HL-60/S4 treated with phorbol 12-myristate 13-acetate at 8.2 ng/mL for 4 days and 3 days (cell line): ENCODE results near the gene KPNA1.

ENCODE experiments used
- in situ Hi-C: fragments of 300-500 bp; cut with MboI; formaldehyde crosslinking; loops from 2 replicates; pipeline ENCODE4 v1.15.0; 2022; ENCODE audit warnings: low sequenced_read_pairs

The KPNA1 gene

DNA sequence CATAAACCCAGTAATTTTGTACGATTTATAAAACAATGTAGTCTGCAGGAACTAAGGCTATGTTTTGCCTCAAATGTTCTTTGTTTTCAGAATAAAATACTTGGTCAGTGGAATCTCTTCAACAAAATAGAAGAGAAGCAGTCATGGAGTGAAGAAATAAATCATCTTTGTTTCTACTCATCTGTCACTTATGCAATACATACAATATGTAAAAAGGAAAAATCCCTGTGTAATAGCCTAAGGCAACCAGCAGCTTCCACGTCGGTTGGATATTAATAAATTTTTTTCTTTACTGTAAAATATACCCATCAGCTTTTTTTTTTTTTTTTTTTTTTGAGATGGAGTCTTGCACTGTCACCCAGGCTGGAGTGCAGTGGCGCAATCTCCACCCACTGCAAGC lies 93.6 kb downstream of the KPNA1 start:
- in situ Hi-C loops = no loop called here

DNA sequence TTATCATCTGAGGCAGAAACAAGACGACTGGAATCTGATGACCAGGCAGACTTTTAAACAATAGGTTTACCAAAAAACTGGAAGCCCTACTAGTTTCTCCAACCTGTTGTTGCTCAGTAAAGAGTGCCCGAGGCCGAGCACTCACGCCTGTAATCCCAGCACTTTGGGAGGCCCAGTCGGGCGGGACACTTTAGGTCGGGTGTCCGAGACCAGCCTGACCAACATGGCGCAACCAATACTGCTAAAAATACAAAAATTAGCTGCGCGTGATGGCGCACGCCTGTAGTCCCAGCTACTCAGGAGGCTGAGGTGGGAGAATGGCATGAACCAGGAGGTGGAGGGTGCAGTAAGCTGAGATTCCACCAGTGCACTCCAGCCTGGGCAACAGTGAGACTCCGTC lies 97.8 kb downstream of the KPNA1 start:
- in situ Hi-C loops = no loop called here

GRCh38 chr3:122415762-122416654 lies 98.7 kb downstream of the KPNA1 start, which contains the start of gene WDR5B:
Gene WDR5B (minus strand): TSS chr3:122416062. CDS start chr3:122415528, 534 bp downstream.
- in situ Hi-C loops = no loop called here

DNA sequence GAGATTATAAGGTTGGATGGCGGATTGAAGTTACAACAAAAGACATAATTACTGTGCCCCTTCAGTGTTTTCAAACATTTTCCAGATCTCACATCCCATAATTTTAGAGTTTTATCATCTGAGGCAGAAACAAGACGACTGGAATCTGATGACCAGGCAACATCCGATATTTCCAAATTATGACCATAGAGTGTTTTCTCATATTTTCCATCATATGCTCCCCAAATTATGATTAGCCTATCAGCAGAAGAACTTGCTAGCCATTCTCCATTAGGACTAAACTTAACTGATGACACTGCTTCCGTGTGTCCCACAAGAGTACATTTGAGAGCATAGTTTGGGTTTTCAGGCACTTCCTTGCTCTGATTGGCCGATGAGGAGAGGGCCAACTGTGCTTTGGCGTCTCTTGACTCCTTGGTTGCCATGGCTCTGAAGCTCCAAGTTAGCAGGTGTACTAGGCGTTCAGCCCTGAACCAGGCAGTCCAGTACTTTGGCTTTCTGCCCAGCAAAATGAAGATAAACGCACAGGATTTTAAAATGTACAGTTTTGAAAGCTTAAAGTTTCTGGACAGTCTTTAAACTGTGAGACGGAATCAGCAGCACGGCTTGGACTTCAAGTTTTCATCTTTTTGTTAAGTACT lies 99.5 kb downstream of the KPNA1 start:
- in situ Hi-C loops = no loop called here

- in situ Hi-C loops = no loop called here
Observed at GRCh38 chr3:122414391-122414790, 100.3 kb downstream of the KPNA1 start.

DNA sequence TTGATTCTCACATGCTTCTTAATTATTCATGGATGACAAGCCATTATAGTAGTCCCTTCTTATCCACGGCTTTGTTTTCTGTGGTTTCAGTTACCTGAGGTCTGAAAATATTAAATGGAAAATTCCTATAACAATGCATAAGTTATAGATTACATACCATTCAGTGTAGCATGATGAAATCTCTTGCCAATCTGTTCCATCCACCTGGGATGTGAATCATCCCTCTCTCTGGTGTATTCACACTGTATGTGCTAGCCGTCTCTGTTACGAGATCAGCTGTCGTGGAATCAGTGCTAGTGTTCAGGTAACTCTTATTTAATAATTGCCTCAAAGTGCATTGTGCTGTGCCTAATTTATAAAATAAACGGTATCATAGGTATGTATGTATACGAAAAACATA lies 104.1 kb downstream of the KPNA1 start:
- in situ Hi-C loops = no loop called here

DNA sequence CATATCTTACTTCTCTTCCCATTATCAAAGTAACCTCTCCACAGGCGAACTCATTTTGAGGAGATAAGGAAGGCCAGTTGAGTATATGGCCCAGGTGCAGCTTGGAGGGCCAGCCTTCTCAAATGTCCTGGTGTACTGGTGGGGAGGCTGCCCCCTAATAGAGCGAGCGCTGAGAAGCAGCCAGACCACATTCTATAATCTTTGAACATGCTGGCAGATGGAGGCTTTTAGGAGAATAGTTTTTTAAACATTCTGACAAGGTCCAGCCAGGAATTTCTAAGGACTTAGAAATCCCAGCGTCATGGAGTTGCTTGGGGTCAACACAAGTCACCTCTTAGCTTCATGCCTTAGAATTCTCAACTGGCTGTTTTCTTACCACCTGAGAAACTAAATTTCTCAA lies 104.6 kb downstream of the KPNA1 start:
- in situ Hi-C loops = no loop called here

- in situ Hi-C loops = no loop called here
Observed at GRCh38 chr3:122409446-122409845, 105.3 kb downstream of the KPNA1 start.

DNA sequence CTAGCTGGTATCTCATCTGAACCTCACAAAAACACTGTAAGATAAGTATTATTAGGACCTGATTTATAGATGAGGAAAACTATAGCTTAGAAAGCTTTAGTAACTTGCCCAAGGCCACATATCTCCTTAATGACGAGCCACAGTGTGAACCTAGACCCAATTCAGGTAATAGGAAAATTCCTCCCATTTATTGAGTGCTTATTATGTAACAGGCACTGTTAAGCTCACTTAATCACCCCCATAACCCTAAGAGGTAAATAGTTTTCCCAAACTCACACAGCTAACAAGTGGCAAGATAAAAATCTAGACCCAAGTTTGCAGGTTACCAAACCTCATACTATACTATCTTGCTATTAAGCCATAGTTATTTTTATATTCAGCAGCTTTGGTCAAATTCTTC lies 106.8 kb downstream of the KPNA1 start:
- in situ Hi-C loops = no loop called here

GRCh38 chr3:122406198-122406597 lies 108.5 kb downstream of the KPNA1 start:
- in situ Hi-C loops = no loop called here

DNA sequence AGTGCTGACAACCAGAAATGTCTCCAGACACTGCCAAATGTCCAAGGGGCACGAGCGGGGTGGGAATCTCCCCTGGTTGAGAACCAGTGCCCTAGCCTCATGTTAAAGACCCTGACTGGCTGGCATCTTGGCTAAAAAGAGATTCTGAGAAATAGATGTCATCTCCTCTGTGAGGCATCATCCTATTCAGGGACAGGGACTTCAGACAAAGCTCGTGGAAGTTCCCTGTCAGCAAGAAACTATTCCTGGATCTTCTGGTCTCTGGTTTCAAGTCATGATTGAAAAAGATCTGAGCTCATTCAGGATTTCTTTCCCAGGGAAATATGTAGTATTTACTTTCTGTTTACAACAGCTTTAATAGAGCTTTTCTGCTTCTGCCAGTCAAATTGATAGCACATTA lies 109.7 kb downstream of the KPNA1 start:
- in situ Hi-C loops = no loop called here

GRCh38 chr3:122403489-122403888 lies 111.2 kb downstream of the KPNA1 start:
- in situ Hi-C loops = no loop called here

DNA sequence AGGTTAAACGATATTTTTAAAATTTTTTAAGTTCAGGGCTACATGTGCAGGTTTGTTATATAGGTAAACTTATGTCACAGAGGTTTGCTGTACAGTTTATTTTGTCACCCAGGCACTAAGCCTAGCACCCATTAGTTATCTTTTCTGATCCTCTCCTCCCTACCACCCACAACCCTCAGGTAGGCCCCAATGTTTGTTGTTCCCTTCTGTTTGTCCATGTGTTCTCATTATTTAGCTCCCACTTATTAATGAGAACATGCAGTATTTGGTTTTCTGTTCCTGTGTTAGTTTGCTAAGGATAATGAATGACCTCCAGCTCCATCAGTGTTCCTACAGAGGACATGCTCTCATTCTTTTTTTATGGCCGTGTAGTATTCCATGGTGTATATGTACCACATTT lies 115.8 kb downstream of the KPNA1 start:
- in situ Hi-C loops = no loop called here

GRCh38 chr3:122397201-122397600 lies 117.5 kb downstream of the KPNA1 start:
- in situ Hi-C loops = no loop called here

DNA sequence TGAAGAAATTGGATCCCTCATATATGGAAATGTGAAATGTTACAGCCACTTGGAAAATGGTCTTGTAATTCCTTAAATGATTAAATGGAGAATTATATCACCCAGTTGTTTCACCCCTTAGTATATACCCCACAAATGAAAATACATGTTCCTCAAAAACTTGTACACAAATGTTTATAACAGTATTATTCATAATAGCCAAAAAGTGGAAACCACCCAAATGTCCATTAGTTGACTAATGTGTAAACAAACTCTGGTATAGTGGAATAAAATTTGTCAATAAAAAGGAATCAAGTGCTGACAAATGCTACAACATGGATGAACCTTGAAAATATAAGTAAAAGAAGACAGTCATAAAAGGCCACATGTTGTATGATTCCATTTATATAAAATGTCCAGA lies 118.2 kb downstream of the KPNA1 start:
- in situ Hi-C loops = no loop called here

DNA sequence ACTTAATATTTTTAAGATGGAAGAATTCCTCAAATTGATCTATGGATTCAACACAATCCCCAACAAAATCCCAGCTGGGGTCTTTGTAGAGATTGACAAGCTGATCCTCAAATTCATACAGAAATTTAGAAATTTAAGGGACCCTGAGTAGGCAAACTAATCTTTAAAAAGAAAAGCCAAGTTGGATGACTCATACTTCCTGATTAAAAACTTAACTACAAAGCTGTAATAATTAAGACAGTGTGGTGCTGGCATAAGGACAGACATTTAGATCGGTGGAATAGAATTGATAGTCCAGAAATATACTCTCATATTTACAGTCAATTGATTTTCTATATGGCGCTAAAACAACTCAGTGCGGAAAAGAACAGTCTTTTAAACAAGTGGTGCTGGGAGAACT lies 119.2 kb downstream of the KPNA1 start:
- in situ Hi-C loops = no loop called here

DNA sequence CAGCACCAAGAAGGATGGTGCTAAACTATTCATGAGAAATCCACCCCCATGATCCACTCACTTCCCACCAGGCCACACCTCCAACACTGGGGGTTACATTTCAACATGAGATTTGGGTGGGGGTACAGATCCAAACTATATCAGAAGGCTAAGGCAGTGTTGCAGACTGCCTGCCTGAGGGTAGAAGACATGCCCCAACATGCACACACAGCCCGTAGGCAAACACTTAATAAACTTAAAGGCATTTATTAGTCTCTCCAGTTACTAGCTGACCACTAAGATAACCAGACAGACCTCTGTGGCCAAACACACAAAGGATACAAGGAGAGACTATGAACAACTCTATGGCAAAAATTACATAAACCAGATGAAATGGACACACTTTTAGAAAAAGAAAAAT lies 120.6 kb downstream of the KPNA1 start:
- in situ Hi-C loops = no loop called here

DNA sequence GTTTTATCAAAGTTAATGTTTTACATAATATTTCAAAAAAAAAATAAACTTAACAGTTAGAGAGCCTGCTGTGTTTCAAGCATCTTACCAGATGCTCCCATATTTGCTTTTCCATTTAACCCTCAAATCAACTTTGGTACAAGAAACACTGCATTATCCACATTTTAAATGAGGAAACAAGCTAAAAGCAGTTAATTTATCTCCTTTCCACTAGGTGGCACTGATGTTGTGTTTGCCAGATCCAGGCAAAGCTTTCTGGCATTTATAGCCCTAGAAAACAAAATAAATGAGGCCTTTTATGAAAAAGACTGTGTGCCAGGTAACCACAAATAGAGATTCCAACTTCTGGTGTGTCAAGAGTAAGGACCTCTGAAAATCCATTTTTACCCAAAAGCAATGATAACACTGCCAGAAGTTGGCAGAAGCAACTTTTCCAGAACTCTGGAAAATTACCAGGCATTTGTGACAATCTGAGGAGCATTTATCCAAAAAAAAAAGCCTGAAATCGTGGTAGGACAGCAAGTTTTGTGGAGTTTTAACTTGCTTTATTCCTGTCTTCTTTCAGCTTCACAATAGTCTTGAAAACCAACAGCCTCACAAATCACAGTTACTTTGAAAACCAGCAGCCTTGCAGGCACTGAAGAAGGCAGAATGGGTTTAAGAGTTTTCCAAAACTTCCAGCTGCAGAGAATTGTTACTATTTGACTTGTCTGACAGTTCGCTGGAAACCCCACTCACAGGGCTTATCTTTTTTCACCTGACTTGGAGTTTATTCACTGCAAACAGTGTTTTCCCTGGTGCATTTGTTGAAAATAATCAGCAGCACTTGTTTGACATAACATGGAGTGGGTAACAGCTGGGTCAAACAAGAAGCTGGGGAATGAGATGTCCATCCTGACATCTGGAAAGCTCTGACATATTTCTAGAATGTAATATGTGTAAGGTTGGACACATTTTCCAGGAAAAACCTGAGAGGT lies 121.6 kb downstream of the KPNA1 start:
- in situ Hi-C loops = no loop called here

GRCh38 chr3:122391681-122392446 lies 122.9 kb downstream of the KPNA1 start:
- in situ Hi-C loops = no loop called here

DNA sequence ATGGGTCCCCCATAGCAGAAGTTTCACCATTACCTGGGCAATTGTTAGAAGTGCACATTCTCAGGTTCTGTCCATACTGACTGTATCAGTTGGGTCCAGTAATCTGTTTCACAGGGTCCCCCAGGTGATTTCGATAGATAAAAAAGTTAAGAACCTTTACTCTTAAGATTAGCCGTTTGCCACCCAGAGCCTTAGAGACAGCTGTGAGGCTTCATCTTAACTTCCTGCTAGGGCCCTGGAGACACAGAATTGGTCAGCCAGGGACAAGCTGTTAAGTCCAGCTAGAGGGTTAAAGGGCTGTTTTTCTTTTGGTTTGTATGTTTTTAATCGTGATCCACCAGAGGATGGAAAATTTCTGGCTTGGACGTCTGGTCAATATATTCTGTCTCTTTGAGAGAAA lies 124.1 kb downstream of the KPNA1 start:
- in situ Hi-C loops = no loop called here
